Fibroblast of mammary gland (primary cell): ENCODE results near the gene AMN1.

Source experiments
- DNase-seq: peaks from one replicate; pipeline ENCODE4 v3.0.0-alpha.2; 2010; ENCODE audit warnings: low read depth
- H3K4me3 ChIP-seq: 2 replicates; pipeline ENCODE4 v1.5.1; 2011; ENCODE audit warnings: low read depth, mild to moderate bottlenecking, low read length, moderate library complexity; ENCODE audit not compliant: control insufficient read depth
- TF ChIP-seq, protein P1 (sequence below): conservative IDR thresholded peaks from 2 replicates; pipeline ENCODE4 v1.5.1; 2011; ENCODE audit warnings: low read depth, low read length, inconsistent platforms; ENCODE audit not compliant: control insufficient read depth, insufficient read depth

The AMN1 gene

DNA sequence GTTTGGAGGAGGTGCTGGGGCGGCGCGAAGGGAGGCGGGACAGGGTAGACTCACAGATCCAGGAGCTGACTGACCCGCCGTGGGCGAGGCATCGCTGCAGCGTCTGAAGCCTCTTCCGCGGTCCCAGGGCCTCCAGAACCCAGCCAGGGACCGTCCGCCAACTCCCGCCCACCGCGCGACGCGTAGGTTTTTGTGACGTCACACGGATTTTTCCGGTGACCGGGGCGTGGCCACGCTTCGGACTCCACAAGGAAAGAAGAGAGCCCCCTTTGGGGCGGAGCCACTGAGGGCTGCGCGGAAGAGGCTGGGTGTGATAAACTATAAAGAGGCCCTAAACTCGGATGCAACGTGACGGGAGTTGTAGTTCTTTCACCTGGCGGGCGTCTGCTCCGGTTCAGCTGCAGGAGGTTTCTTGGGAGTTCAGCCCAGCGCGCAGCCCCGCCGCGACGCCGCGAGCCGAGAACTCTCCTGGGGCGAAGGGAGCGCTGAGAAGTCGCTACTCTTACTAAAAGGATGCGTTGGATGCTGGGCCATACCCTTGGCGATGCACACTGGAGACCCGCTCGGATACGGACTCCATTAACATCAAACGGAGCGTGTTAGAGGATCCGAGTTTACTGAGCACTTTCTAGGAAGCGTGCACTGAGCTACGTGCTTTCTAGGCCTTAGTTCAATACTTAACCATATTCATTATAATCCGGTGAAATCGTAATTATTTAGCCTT is at the start of gene AMN1:
Gene AMN1 (minus strand): TSS at position 105 of the 724 bp plus-strand sequence. CDS start 13 bp downstream, at position 92.
- TF ChIP-seq, protein P1, sequence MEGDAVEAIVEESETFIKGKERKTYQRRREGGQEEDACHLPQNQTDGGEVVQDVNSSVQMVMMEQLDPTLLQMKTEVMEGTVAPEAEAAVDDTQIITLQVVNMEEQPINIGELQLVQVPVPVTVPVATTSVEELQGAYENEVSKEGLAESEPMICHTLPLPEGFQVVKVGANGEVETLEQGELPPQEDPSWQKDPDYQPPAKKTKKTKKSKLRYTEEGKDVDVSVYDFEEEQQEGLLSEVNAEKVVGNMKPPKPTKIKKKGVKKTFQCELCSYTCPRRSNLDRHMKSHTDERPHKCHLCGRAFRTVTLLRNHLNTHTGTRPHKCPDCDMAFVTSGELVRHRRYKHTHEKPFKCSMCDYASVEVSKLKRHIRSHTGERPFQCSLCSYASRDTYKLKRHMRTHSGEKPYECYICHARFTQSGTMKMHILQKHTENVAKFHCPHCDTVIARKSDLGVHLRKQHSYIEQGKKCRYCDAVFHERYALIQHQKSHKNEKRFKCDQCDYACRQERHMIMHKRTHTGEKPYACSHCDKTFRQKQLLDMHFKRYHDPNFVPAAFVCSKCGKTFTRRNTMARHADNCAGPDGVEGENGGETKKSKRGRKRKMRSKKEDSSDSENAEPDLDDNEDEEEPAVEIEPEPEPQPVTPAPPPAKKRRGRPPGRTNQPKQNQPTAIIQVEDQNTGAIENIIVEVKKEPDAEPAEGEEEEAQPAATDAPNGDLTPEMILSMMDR = no peak
- DNase-seq = peak; percentile 99
- H3K4me3 ChIP-seq = peak within 1 kb of the TSS; percentile 78

DNA sequence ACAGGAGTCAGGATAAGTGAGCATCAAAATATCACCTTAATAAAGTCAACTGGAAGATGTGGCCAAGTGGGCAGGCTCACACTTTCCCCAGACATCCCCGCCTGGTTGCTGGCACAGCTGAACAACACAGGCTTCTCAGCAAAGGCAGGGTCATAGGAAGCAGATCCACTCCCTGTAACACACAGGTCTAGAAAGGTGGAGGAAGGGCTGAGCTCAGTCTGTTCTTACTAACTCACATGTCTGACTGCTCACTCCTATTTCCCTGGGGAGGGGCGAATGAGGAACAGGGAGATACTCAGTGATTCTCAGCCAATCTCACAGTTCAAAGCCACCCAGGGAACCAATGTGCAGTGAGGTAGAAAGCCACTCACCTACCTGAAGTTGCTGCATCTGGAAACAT is 45.0 kb upstream of the AMN1 start:
- H3K4me3 ChIP-seq = no peak overlapping the region
- TF ChIP-seq, protein P1 = no peak
- DNase-seq = peak; percentile 16

GRCh38 chr12:31773223-31773750 is 44.5 kb upstream of the AMN1 start:
- TF ChIP-seq, protein P1 = no peak
- peak; percentile 12 for DNase-seq

GRCh38 chr12:31772685-31773222 is 43.9 kb upstream of the AMN1 start:
- no peak overlapping the region for H3K4me3 ChIP-seq
- TF ChIP-seq, protein P1 = no peak
- DNase-seq = no peak

More at GRCh38 chr12:31773223-31773750, 44.5 kb upstream of the AMN1 start:
- H3K4me3 ChIP-seq = no peak overlapping the region

DNA sequence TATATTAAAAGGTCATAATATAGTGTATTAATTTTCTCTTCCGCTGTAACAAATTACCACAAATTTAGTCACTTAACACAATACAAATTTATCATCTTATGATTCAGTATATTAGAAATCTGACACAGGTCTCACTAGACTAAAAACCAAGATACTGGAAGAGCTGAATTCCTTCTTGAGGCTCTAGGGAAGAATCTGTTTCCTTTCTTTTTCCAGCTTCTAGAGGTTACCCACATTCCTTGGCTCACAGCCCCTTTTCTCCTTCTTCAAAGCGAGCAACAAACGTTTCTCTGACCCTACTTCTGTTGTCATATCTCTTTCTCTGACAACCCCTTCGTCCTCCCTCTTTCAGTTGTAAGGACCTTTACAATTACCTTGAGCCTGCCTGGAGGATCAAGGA is 43.4 kb upstream of the AMN1 start:
- H3K4me3 ChIP-seq = no peak overlapping the region
- DNase-seq = no peak
- TF ChIP-seq, protein P1 = no peak

- no peak for DNase-seq
- TF ChIP-seq, protein P1 = no peak
- no peak overlapping the region for H3K4me3 ChIP-seq
These were observed 39.2 kb upstream of the AMN1 start for GRCh38 chr12:31768046-31768445.
